HepG2 (cell line): ENCODE results near the gene ACD. TPM values are rescaled to one million over a fixed set of nuclear protein-coding genes. Genes with fewer than 3 reads are reported as not detected.
A peak's percentile ranks its signal among the peaks of the same experiment; 100 is the strongest.

Experiments
- CREM ChIP-seq, 2 experiments: sonication (generic) in 1 of 2; formaldehyde crosslinking in 1 of 2; IDR thresholded peaks; 2 replicates each; pipeline versions ENCODE4 v1.4.0 to v1.6.1; 2016 to 2020; ENCODE audit warnings: antibody characterized with exemption in 1 of 2, mild to moderate bottlenecking in 1 of 2, missing genetic modification reagents in 1 of 2
- EZH2 ChIP-seq: conservative IDR thresholded peaks from 2 replicates; pipeline ENCODE4 v1.6.1; 2012; ENCODE audit warnings: mild to moderate bottlenecking, low read depth, low read length, moderate library complexity
- HCFC1 ChIP-seq: fragments of 150-350 bp; IDR thresholded peaks from 2 replicates; pipeline ENCODE4 v1.6.1; 2014; ENCODE audit warnings: low read depth, low read length
- HES4 ChIP-seq: sonication (generic); formaldehyde crosslinking; IDR thresholded peaks from 2 replicates; pipeline ENCODE4 v1.9.0; 2021; ENCODE audit warnings: mild to moderate bottlenecking, missing genetic modification reagents, borderline replicate concordance
- KAT2B ChIP-seq: fragments of 150-350 bp; IDR thresholded peaks from 2 replicates; pipeline ENCODE4 v1.6.1; 2014; ENCODE audit warnings: low read depth, low read length, borderline replicate concordance
- NRL ChIP-seq: sonication (generic); formaldehyde crosslinking; IDR thresholded peaks from 2 replicates; pipeline ENCODE4 v1.5.0; 2020; ENCODE audit warnings: missing genetic modification reagents, mild to moderate bottlenecking, moderate library complexity, borderline replicate concordance
- PPARG ChIP-seq: conservative IDR thresholded peaks from 2 replicates; pipeline ENCODE4 v1.6.1; 2016; ENCODE audit warnings: missing biosample characterization, missing genetic modification reagents
- ZNF382 ChIP-seq: sonication (generic); formaldehyde crosslinking; IDR thresholded peaks from 2 replicates; pipeline ENCODE4 v1.5.0; 2020; ENCODE audit warnings: missing genetic modification reagents, mild to moderate bottlenecking, borderline replicate concordance
- ZNF703 ChIP-seq: sonication (generic); formaldehyde crosslinking; IDR thresholded peaks from 2 replicates; pipeline ENCODE4 v1.5.1; 2020; ENCODE audit warnings: missing genetic modification reagents, mild to moderate bottlenecking, moderate library complexity, borderline replicate concordance
- ZNF747 ChIP-seq: sonication (generic); formaldehyde crosslinking; IDR thresholded peaks from 2 replicates; pipeline ENCODE4 v1.8.1; 2023; ENCODE audit warnings: missing genetic modification reagents, mild to moderate bottlenecking, borderline replicate concordance
- ZSCAN31 ChIP-seq: sonication (generic); formaldehyde crosslinking; IDR thresholded peaks from 2 replicates; pipeline ENCODE4 v1.5.0; 2020; ENCODE audit warnings: low read depth, mild to moderate bottlenecking, missing genetic modification reagents
- polyA plus RNA-seq, 8 experiments: library from polyadenylated mRNA; depleted of rRNA in 3 of 8; stranded (reverse) in 7 of 8; unstranded in 1 of 8; fragments of >200 nt; fragmentation: Illumina TruSeq in 4 of 8; extraction: Trizol in 4 of 8; gene quantifications; 2 replicates each; pipeline versions ENCODE4 v1.2.1 to v1.2.3, GENCODE V29; 2011 to 2016; ENCODE audit warnings: low read depth in 4 of 8, missing spikeins in 1 of 8, mixed read lengths in 1 of 8; ENCODE audit not compliant: insufficient read depth in 1 of 8
- total RNA-seq, 5 experiments: library from RNA; depleted of rRNA; stranded (reverse); fragments of >200 nt; fragmentation: Illumina TruSeq; extraction: Trizol; gene quantifications; 2 replicates each; pipeline ENCODE4 v1.2.3, GENCODE V29; 2016; ENCODE audit warnings: low read depth in 1 of 5
- TF ChIP-seq, protein P1 (sequence below): sonication (generic); formaldehyde crosslinking; IDR thresholded peaks from 2 replicates; pipeline ENCODE4 v1.8.0; 2022; ENCODE audit warnings: mild to moderate bottlenecking, missing genetic modification reagents
- TF ChIP-seq, protein P2 (sequence below): sonication (generic); formaldehyde crosslinking; IDR thresholded peaks from 2 replicates; pipeline ENCODE4 v1.8.1; 2022; ENCODE audit warnings: mild to moderate bottlenecking, missing genetic modification reagents
- TF ChIP-seq, protein P3 (sequence below): IDR thresholded peaks from 2 replicates; pipeline ENCODE4 v1.6.1; 2016; ENCODE audit warnings: missing genetic modification reagents, missing compliant biosample characterization
- TF ChIP-seq, protein P4 (sequence below): sonication (generic); formaldehyde crosslinking; IDR thresholded peaks from 2 replicates; pipeline ENCODE4 v1.8.0; 2022; ENCODE audit warnings: missing genetic modification reagents, mild to moderate bottlenecking, borderline replicate concordance
- TF ChIP-seq, protein P5 (sequence below): sonication (generic); formaldehyde crosslinking; IDR thresholded peaks from 2 replicates; pipeline ENCODE4 v1.8.0; 2022; ENCODE audit warnings: missing genetic modification reagents, low read depth, mild to moderate bottlenecking, borderline replicate concordance
- TF ChIP-seq, protein P6 (sequence below): sonication (generic); formaldehyde crosslinking; IDR thresholded peaks from 2 replicates; pipeline ENCODE4 v1.9.0; 2021; ENCODE audit warnings: missing genetic modification reagents, borderline replicate concordance

ACD gene
- total and polyA plus RNA-seq, 2 of the 13 experiments (the other 11 are each of a cell fraction or from before 2014, with no cell fraction given), result 32.6 to 38.3 TPM

DNA sequence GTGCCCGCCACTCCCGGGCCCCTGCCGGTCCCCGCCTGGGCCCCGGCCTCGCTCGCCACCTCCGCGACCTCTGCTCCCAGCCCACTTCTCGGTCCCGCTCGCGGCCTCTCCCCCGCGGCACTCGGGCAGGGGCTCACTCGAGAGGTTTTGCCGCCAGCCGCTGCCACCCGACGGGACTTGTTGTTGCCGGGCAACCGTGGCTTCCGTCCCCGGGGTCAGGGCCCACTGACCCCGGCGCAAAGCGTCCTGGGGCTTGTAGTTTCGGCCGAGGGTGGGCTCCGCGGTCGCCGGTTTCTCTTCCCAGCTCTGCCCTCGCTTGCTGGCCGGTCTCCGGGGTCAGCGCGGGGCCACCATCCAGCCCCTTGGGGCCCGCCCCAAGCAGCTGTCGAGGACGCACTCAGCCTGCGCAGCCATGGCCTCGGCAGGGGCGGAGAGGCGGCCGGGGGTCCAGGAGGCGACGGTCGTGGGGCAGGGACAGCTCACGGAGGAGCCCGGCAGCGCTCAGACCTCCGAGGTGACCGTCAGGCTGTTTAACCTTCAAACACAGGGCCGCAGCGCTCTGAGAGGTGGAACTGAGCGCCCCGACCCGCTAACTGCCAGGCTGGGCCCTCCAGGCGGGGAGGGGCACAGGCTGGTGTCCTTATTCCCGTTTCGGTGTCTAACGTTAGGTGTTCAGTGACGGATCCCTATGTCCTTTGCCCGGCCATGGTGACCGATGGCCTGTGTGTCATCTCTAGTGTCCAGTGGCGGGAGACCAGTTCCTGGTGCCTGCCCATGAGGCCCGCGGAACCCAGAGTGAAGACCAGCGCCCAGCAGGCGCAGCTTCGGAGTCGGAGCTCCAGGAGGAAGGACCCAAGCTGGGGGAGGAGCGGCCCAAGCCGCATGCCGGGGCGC lies 6.7 kb upstream of the ACD start, which contains the start of the genes C16orf86 and ENKD1 (continued):
- TF ChIP-seq, protein P1, sequence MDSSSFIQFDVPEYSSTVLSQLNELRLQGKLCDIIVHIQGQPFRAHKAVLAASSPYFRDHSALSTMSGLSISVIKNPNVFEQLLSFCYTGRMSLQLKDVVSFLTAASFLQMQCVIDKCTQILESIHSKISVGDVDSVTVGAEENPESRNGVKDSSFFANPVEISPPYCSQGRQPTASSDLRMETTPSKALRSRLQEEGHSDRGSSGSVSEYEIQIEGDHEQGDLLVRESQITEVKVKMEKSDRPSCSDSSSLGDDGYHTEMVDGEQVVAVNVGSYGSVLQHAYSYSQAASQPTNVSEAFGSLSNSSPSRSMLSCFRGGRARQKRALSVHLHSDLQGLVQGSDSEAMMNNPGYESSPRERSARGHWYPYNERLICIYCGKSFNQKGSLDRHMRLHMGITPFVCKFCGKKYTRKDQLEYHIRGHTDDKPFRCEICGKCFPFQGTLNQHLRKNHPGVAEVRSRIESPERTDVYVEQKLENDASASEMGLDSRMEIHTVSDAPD, result no peak
- TF ChIP-seq ZSCAN31 (no peak; the same call in 1 of the 2 replicates), ZNF747 (CRISPR knock-in tag) (peak; percentile 36), CREM (IDR thresholded peaks at IDR 0.05) (peak; percentile 74), CREM (CRISPR knock-in tag; IDR thresholded peaks at IDR 0.05) (no peak), ZNF703 (CRISPR knock-in tag) (no peak), HCFC1 (peak; percentile 96), NRL (CRISPR knock-in tag) (0 out of 2 replicates have a peak, but pooled peaks have one; percentile 49), EZH2 (no peak), HES4 (no peak), PPARG (CRISPR knock-in tag) (peak; percentile 35), ZNF382 (CRISPR knock-in tag) (no peak), KAT2B (no peak)
- TF ChIP-seq, protein P2, sequence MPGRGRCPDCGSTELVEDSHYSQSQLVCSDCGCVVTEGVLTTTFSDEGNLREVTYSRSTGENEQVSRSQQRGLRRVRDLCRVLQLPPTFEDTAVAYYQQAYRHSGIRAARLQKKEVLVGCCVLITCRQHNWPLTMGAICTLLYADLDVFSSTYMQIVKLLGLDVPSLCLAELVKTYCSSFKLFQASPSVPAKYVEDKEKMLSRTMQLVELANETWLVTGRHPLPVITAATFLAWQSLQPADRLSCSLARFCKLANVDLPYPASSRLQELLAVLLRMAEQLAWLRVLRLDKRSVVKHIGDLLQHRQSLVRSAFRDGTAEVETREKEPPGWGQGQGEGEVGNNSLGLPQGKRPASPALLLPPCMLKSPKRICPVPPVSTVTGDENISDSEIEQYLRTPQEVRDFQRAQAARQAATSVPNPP (CRISPR knock-in tag), result no peak
- TF ChIP-seq, protein P3, sequence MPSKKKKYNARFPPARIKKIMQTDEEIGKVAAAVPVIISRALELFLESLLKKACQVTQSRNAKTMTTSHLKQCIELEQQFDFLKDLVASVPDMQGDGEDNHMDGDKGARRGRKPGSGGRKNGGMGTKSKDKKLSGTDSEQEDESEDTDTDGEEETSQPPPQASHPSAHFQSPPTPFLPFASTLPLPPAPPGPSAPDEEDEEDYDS, result peak; percentile 10; the same call in 1 of the 2 replicates
- TF ChIP-seq, protein P4, sequence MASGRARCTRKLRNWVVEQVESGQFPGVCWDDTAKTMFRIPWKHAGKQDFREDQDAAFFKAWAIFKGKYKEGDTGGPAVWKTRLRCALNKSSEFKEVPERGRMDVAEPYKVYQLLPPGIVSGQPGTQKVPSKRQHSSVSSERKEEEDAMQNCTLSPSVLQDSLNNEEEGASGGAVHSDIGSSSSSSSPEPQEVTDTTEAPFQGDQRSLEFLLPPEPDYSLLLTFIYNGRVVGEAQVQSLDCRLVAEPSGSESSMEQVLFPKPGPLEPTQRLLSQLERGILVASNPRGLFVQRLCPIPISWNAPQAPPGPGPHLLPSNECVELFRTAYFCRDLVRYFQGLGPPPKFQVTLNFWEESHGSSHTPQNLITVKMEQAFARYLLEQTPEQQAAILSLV, result peak; percentile 69; the same call in 1 of the 2 replicates
- TF ChIP-seq, protein P5, sequence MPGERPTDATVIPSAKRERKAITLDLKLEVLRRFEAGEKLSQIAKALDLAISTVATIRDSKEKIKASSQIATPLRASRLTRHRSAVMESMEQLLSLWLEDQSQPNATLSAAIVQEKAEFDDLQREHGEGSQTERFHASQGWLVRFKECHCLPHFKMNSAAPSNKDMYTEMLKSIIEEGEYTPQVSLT (CRISPR knock-in tag), result no peak; the same call in 1 of the 2 replicates
- TF ChIP-seq, protein P6, sequence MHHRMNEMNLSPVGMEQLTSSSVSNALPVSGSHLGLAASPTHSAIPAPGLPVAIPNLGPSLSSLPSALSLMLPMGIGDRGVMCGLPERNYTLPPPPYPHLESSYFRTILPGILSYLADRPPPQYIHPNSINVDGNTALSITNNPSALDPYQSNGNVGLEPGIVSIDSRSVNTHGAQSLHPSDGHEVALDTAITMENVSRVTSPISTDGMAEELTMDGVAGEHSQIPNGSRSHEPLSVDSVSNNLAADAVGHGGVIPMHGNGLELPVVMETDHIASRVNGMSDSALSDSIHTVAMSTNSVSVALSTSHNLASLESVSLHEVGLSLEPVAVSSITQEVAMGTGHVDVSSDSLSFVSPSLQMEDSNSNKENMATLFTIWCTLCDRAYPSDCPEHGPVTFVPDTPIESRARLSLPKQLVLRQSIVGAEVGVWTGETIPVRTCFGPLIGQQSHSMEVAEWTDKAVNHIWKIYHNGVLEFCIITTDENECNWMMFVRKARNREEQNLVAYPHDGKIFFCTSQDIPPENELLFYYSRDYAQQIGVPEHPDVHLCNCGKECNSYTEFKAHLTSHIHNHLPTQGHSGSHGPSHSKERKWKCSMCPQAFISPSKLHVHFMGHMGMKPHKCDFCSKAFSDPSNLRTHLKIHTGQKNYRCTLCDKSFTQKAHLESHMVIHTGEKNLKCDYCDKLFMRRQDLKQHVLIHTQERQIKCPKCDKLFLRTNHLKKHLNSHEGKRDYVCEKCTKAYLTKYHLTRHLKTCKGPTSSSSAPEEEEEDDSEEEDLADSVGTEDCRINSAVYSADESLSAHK, result peak; percentile 27; the same call in 1 of the 2 replicates
